Tibial nerve (tissue), 4 donors: ENCODE measurements around the gene KLB. TPM values are rescaled to one million over a fixed set of nuclear protein-coding genes. Genes with fewer than 3 reads are reported as not detected.
"Not testable (repeated sequence)": the region's sequence is repeated elsewhere in the genome, so short reads cannot be mapped to it uniquely, and the experiment has no call there.

Source experiments
- DNase-seq, 2 donors: peaks; one replicate each; pipeline ENCODE4 v3.0.0-alpha.2; 2019; ENCODE audit warnings: low spot score in 2 of 2
- H3K27ac ChIP-seq, 4 donors: fragments of 200-600 bp; sonication (generic) in 3 of 4; one replicate each; pipeline ENCODE4 v1.5.1; 2017 to 2019; ENCODE audit warnings: mild to moderate bottlenecking in 1 of 4
- H3K27me3 ChIP-seq, 2 donors: fragments of 200-600 bp; sonication (generic) in 1 of 2; one replicate each; pipeline versions ENCODE4 v1.5.1 to v1.6.0; 2017 to 2019
- H3K36me3 ChIP-seq, 3 donors: fragments of 200-600 bp; sonication (generic); one replicate each; pipeline ENCODE4 v1.5.1; 2018 to 2019
- H3K4me1 ChIP-seq, 4 donors: fragments of 200-600 bp; sonication (generic) in 3 of 4; one replicate each; pipeline ENCODE4 v1.5.1; 2017 to 2019
- H3K4me3 ChIP-seq, 4 donors: fragments of 200-600 bp; sonication (generic) in 3 of 4; one replicate each; pipeline ENCODE4 v1.5.1; 2017 to 2019; ENCODE audit warnings: mild to moderate bottlenecking in 1 of 4, moderate library complexity in 1 of 4
- H3K9me3 ChIP-seq, 4 donors: fragments of 200-600 bp; sonication (generic) in 3 of 4; one replicate each; pipeline ENCODE4 v1.5.1; 2017 to 2019
- EP300 ChIP-seq, 2 donors: sonication (generic); formaldehyde crosslinking; IDR thresholded peaks; one replicate each; pipeline ENCODE4 v1.6.1; 2017; ENCODE audit warnings: antibody characterized with exemption in 2 of 2, mild to moderate bottlenecking in 1 of 2
- POLR2A ChIP-seq, 2 donors: fragments of 450-650 bp; IDR thresholded peaks; one replicate each; pipeline ENCODE4 v1.6.1; 2017; ENCODE audit warnings: antibody characterized with exemption in 2 of 2, mild to moderate bottlenecking in 2 of 2, moderate library complexity in 2 of 2
- WGBS, 2 donors: methylation state at CpG; one replicate each; pipeline ENCODE4 v1.1.5; 2018; 5-methylcytosine and 5-hydroxymethylcytosine counted together
- total RNA-seq, 4 donors: library from RNA; depleted of rRNA; stranded (reverse); fragments of >200 nt; gene quantifications; one replicate each; pipeline ENCODE4 v1.1.0, GENCODE V29; 2016
- TF ChIP-seq, protein P1 (sequence below), 5 experiments: fragments of 200-600 bp in 3 of 5; fragments of 450-650 bp in 2 of 5; sonication (generic) in 3 of 5; IDR thresholded peaks; one replicate each; pipeline ENCODE4 v1.5.1; 2016 to 2019; ENCODE audit warnings: antibody characterized with exemption in 5 of 5, mild to moderate bottlenecking in 3 of 5, moderate library complexity in 2 of 5

Gene KLB
- total RNA-seq, 4 donors from 2014 or later, result 1.6 to 10.2 (median 3.4) TPM

DNA sequence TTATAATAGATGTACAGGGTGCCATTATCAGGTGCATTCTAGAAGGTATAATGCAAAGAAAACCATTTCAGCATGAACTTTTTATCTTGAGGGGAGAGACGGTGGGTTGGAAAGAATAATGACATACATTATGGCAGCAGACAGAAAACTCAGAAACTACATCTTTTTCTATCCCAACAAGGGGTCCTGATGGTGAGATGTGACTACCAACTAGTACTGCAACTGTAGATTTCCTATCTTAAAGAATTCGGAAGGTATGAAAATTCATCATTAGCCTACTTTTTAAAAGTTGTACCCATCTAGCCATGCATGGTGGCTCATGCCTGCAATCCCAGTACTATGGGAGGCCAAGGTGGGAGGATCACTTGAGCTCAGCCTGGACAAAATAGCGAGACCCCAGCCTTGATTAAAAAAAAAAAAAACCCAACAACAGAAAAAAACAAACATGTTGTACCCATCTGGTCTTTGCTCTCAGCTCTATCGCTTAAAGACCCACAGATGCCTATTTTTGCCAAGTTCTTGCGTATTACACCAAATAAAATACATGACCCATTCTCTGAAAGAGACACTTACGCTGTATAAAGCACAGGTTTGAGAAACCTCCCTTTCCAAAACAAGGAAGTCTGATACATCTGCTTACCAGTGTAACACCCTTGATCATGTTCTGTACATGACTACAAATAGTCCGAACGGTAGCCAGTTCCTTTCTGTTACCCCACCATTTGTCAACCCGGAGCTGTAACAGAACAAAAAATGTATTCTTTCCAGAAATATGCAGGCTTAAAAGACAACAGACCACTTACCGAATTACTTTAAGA is 50.4 kb downstream of the KLB start:
- no peak for TF ChIP-seq EP300 (IDR thresholded peaks at IDR 0.05)
- TF ChIP-seq, protein P1, sequence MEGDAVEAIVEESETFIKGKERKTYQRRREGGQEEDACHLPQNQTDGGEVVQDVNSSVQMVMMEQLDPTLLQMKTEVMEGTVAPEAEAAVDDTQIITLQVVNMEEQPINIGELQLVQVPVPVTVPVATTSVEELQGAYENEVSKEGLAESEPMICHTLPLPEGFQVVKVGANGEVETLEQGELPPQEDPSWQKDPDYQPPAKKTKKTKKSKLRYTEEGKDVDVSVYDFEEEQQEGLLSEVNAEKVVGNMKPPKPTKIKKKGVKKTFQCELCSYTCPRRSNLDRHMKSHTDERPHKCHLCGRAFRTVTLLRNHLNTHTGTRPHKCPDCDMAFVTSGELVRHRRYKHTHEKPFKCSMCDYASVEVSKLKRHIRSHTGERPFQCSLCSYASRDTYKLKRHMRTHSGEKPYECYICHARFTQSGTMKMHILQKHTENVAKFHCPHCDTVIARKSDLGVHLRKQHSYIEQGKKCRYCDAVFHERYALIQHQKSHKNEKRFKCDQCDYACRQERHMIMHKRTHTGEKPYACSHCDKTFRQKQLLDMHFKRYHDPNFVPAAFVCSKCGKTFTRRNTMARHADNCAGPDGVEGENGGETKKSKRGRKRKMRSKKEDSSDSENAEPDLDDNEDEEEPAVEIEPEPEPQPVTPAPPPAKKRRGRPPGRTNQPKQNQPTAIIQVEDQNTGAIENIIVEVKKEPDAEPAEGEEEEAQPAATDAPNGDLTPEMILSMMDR (IDR thresholded peaks at IDR 0.05), result no peak
- TF ChIP-seq POLR2A (IDR thresholded peaks at IDR 0.05), result no peak
- peaks cover 4 to 42% (median 20%) of the 10 kb centered on the region in 4 donors for H3K4me1 ChIP-seq
- 61 to 64% methylated on average over 10 of the region's 10 CpGs for WGBS, 2 donors
- no peak for DNase-seq
- H3K4me3 ChIP-seq, result peak overlapping the region; percentile 67 to 87 (median 76)
- H3K36me3 ChIP-seq, result peaks cover 7 to 64% (median 19%) of the 10 kb centered on the region in 3 donors
- H3K27me3 ChIP-seq, result no peaks in the 10 kb centered on the region
- peak overlapping the region in 3 of 4 donors; percentile 92 to 98 (median 92) for H3K27ac ChIP-seq
- H3K9me3 ChIP-seq, result no peaks in the 10 kb centered on the region

- not testable (repeated sequence) for DNase-seq, H3K27me3 ChIP-seq, H3K9me3 ChIP-seq
- Histone ChIP-seq H3K36me3 (peaks cover 7 to 64% (median 13%) of the 10 kb centered on the region in 3 donors), H3K4me3 (peak overlapping the region; percentile 67 to 87 (median 76)), H3K4me1 (peaks cover 4 to 42% (median 20%) of the 10 kb centered on the region in 4 donors), H3K27ac (peak overlapping the region; percentile 92 to 98 (median 92))
- 0 to 1% methylated on average over 8 to 13 of the region's 13 CpGs for WGBS, 2 donors
Measured at GRCh38 chr4:39458161-39458504, 51.4 kb downstream of the KLB start.

- TF ChIP-seq, protein P1 (IDR thresholded peaks at IDR 0.05), result peak in 2 of 5 experiments; percentile 38 to 54
- peak; percentile 92 to 100 for TF ChIP-seq EP300 (IDR thresholded peaks at IDR 0.05)
- TF ChIP-seq POLR2A (IDR thresholded peaks at IDR 0.05), result peak; percentile 94 to 96
- WGBS, 2 donors, result 0% methylated on average over 46 to 55 of the region's 55 CpGs
- H3K27me3 ChIP-seq, result no peaks in the 10 kb centered on the region
- peak within 1 kb of the TSS; percentile 92 to 98 (median 92) for H3K27ac ChIP-seq
- peak within 1 kb of the TSS; percentile 67 to 87 (median 76) for H3K4me3 ChIP-seq
- H3K9me3 ChIP-seq, result no peaks in the 10 kb centered on the region
- peaks cover 4 to 42% (median 20%) of the 10 kb centered on the region in 4 donors for H3K4me1 ChIP-seq
- peak; percentile 96 for DNase-seq
- H3K36me3 ChIP-seq, result peaks cover 7 to 64% (median 16%) of the 10 kb centered on the region in 3 donors
Measured at GRCh38 chr4:39458505-39459300, 52.0 kb downstream of the KLB start, which contains the start of the genes LIAS and RPL9. LIAS (plus strand) TSS chr4:39459056; CDS start chr4:39459118, 62 bp downstream. RPL9 (minus strand) TSS chr4:39458922; CDS start chr4:39458439, 483 bp downstream.

DNA sequence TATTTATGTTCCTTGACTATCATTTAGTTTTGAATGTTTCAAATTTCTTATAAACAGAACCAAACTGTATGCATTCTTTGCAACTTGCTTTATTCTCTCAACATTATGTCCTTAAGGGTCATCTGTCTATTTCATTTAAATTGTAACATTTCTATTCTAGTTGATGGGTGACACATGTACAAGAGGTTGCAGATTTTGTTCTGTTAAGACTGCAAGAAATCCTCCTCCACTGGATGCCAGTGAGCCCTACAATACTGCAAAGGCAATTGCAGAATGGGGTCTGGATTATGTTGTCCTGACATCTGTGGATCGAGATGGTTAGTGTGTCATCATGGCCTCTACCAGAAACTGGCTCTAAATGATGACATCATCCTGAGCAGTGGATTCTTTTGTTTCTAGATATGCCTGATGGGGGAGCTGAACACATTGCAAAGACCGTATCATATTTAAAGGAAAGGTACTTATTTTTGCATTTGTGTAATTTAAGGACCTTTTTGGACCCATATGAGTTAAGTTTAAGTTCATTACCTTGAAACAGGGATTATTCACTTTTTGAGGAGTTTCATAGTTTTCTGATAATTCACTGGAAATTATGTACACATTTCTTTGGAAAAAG is 58.3 kb downstream of the KLB start:
- 20 to 33% methylated on average over 2 of the region's 2 CpGs for WGBS, 2 donors
- Histone ChIP-seq H3K4me3 (no peak overlapping the region), H3K9me3 (no peaks in the 10 kb centered on the region), H3K27ac (no peak overlapping the region), H3K27me3 (no peaks in the 10 kb centered on the region), H3K36me3 (peaks cover 0 to 58% (median 7%) of the 10 kb centered on the region in 3 donors), H3K4me1 (peaks cover 0 to 9% (median 1%) of the 10 kb centered on the region in 4 donors)
- no peak for DNase-seq
- TF ChIP-seq POLR2A (IDR thresholded peaks at IDR 0.05) (no peak), EP300 (IDR thresholded peaks at IDR 0.05) (no peak)
- TF ChIP-seq, protein P1 (IDR thresholded peaks at IDR 0.05), result no peak

DNA sequence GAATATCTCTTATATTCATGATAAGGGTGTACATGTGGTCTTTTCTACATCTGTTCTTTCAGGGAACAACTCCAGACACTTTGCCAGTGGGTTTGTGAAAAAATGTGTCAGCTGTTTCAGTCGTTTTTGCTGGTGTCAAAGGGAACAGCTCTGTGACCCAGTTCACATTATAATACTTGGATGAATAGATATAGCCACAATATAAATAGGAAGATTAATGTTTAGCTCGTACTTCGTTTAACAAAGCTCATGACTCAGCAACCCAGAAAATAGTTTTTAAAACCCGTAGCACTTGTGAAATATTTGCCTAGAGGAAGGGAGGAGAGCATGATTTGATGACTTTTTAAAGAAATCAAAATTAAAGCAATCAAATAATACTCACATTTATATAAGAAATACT is 60.0 kb downstream of the KLB start:
- Histone ChIP-seq H3K27me3 (no peaks in the 10 kb centered on the region), H3K9me3 (no peaks in the 10 kb centered on the region), H3K4me3 (no peak overlapping the region), H3K4me1 (peaks cover 0 to 8% (median 0%) of the 10 kb centered on the region in 4 donors), H3K27ac (no peak overlapping the region), H3K36me3 (peaks cover 0 to 55% (median 7%) of the 10 kb centered on the region in 3 donors)
- no peak for DNase-seq
- no peak for TF ChIP-seq POLR2A (IDR thresholded peaks at IDR 0.05)
- TF ChIP-seq EP300 (IDR thresholded peaks at IDR 0.05), result no peak
- TF ChIP-seq, protein P1 (IDR thresholded peaks at IDR 0.05), result no peak
- 60 to 73% methylated on average over 4 of the region's 4 CpGs for whole genome bisulfite sequencing, 2 donors
